A673 (cell line): ENCODE data around the gene SIGLEC8.

ENCODE experiments used
- EZH2 ChIP-seq: fragments of 200-600 bp; sonication (generic); IDR thresholded peaks from 2 replicates; pipeline ENCODE4 v1.6.1; 2017; ENCODE audit warnings: borderline replicate concordance, low read depth, mild to moderate bottlenecking, mixed read lengths, antibody characterized with exemption, low read length; ENCODE audit not compliant: poor library complexity, severe bottlenecking
- TF ChIP-seq, protein P1 (sequence below): fragments of 300-800, 200-600 bp; sonication (generic); conservative IDR thresholded peaks from 2 replicates; pipeline ENCODE4 v1.5.1; 2017; ENCODE audit warnings: low read depth, mild to moderate bottlenecking, antibody characterized with exemption, low read length, moderate library complexity, mixed read lengths

DNA sequence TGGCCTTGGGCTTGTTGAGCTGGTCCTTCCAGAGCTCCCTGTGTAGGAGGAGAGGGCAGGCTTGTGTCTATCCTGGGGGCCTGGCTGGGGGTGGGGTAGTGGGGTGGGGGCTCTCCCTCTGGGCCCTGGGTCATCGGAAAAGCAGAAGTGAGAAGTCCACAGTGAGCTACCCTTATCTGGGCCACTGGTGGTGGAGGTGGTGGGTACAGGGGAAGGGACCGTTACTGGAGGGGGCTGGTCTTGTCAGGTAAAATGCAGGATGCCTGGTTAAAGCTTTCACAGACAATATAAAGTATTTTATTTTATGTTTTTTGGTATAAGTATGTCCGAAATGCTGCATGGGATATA is 40.5 kb downstream of the SIGLEC8 start:
- TF ChIP-seq, protein P1, sequence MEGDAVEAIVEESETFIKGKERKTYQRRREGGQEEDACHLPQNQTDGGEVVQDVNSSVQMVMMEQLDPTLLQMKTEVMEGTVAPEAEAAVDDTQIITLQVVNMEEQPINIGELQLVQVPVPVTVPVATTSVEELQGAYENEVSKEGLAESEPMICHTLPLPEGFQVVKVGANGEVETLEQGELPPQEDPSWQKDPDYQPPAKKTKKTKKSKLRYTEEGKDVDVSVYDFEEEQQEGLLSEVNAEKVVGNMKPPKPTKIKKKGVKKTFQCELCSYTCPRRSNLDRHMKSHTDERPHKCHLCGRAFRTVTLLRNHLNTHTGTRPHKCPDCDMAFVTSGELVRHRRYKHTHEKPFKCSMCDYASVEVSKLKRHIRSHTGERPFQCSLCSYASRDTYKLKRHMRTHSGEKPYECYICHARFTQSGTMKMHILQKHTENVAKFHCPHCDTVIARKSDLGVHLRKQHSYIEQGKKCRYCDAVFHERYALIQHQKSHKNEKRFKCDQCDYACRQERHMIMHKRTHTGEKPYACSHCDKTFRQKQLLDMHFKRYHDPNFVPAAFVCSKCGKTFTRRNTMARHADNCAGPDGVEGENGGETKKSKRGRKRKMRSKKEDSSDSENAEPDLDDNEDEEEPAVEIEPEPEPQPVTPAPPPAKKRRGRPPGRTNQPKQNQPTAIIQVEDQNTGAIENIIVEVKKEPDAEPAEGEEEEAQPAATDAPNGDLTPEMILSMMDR, result no peak
- TF ChIP-seq EZH2, result no peak
